Dermis microvascular lymphatic vessel endothelial cell (primary cell): ENCODE results near the gene HTRA3. TPM values are rescaled to one million over a fixed set of nuclear protein-coding genes. Genes with fewer than 3 reads are reported as not detected.

Experiments
- DNase-seq, 2 donors: peaks; one replicate each; pipeline versions ENCODE4 v3.0.0 to v3.0.0-alpha.2; 2010; ENCODE audit warnings: low read depth in 2 of 2
- total RNA-seq: library from RNA; depleted of rRNA; stranded (reverse); fragments of >200 nt; gene quantifications from 2 replicates; pipeline ENCODE4 v1.2.1, GENCODE V29; 2014

Gene HTRA3
- total RNA-seq, 1 donor from 2014 or later, result 1.4 TPM

DNA sequence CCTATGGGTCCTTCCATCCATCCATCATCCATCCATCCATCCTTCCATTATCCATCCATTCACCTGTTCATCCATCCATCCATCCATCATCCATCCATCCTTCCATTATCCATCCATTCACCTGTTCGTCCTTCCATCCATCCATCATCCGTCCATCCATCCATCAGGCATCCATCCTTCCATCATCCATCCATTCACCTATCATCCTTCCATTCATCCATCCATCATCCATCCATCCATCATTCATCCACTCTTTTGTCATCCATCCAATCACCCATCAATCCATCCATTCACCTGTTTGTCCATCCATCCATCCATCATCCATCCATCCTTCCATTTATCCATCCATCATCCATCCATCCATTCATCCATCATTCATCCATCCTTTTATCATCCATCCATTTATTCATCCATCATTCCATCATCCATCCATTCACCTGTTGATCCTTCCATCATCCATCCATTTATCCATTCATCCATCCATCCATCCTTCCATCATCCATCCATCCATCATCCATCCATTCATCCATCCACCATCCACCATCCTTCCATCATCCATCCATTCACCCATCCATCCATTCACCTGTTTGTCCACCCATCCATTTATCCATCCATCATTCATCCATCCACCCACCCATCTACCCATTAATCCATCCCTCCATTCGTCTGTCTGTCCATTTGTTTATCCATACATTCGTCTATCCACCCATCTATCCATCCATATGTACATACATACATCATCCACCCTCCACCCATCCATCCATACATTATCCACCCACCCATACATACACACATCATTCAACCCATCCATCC is 35.7 kb upstream of the HTRA3 start:
- no peak for DNase-seq

DNA sequence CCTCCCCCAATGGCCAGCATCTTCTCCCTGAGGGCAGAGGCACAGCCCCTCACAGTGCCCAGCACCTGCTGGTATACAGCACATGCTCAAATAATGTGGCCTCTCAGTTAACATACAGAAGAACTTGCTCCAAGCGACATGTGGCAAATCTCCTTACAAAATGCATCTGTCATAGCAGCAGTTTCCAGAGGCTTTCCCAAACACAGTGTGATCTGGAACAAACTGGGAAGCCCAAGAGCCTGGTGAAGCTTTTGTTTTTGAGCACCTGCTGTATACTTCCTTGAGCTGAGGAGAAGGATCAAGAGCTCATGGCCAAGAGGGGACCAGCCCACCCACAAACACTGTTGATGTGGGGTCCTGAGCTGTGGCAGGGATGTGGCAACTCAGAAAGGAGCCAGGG is 34.8 kb upstream of the HTRA3 start:
- DNase-seq, result no peak

DNA sequence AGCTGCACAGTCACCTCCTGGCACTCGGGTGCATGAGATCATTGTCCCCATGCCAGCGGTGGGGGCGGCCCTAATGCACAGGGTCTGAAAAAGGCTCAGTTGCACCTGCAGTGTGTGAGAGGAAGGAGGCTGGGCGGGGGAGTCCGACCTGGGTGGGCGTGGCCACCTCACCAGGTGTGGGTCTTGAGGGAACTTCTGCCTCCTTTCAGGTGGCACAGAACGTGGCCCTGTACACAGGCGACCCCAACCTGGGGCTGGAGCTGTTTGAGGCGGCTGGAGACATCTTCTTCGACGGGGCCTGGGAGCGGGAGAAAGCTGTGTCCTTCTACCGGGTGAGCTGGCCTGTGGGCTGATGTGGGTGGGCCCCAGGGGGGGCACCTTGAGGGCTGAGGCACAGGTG is 34.3 kb upstream of the HTRA3 start:
- DNase-seq, result no peak

DNA sequence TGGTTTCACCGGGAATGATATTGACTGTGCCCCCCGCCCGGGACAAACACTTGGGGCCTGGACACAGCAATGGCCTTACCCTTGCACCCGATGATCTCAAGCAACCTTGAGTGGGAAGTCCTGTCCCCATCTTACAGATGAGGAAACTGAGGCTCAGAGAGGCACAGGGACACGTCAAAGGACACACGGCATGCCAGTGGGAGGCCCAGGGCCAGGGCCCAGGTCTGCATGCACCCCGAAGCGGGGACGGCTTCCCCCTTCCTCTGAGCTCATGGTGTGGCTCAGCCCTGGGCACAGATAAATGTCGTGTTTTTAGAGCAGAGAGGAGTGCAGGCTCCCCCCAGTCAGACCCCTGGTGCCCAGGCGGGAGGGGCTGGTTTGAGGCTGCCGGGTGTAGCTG is 33.9 kb upstream of the HTRA3 start:
- no peak for DNase-seq

DNA sequence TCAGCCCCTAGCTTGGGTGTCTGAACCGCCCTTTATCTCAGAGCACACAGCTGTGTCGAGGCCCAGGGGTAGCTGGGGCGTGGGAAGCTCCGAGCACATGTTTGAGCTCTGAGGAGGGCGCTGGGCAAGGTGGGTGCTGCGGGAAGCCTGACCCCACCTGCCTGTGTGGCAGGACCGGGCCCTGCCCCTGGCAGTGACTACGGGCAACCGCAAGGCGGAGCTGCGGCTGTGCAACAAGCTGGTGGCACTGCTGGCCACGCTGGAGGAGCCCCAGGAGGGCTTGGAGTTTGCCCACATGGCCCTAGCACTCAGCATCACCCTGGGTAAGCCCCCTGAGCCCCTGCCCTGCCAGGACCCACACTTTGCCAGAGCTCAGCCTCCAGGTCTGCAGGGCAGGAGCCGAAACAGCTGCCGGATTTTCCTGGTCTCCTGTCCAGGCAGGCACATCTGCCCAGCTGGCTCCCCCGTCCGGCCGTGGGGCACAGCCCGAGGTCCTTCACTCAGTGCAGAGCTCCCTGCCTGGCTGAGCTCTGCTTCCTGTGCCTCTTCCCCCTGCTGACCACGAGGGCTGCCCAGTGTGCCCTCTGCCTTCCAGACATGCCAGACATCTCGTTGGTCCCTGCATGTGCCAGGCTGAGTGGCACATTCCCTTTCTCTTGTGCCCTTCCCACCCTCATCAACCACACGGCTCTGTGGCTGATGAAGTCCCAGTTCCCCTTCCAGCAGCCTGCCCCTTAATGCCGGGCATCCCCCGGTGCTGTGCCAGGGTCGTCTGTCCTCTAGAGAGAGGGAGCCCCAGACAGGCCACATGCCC is 33.2 kb upstream of the HTRA3 start:
- DNase-seq, result no peak

DNA sequence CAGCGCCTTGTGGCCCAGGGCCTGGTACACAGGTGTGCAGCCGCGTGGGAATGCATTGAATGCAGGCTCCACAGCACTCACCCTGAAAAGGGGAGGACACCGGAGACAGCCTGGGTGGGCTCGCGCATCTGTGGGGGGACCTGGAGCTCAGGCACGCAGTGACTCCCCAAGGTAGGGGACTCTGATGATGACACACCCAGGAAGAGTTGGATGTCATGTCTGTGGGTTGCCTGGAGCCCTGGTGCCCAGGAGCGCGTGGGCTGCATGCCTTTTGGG is 32.7 kb upstream of the HTRA3 start:
- no peak for DNase-seq

DNA sequence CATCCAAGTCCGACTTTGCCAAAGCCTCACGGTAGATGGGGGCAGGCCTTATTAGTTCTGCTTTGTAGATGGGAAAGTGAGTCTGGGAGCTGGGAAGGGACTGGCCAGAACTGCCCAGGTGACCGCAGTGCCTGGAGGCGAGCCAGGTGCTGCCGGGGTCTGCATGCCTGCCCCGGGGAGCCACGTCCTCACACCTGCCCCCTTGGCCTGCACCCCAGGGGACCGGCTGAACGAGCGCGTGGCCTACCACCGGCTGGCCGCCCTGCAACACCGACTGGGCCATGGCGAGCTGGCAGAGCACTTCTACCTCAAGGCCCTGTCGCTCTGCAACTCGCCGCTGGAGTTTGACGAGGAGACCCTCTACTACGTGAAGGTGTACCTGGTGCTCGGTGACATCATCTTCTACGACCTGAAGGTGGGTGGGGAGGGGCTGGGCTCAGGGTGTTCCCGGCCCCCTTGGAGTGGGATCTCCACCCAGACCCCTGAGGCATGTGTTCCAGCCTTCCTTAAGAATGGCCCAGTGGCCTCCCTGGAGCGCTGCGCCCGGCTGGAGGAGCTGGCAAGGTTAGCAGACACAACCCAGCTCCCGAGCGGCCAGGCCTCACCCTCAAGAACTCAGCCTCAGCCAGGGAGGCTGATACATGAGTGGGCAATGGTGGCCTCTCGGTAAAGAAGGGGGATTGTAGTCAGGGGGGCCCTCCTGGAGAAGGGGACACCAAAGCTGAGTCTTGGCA is 32.1 kb upstream of the HTRA3 start:
- no peak for DNase-seq

DNA sequence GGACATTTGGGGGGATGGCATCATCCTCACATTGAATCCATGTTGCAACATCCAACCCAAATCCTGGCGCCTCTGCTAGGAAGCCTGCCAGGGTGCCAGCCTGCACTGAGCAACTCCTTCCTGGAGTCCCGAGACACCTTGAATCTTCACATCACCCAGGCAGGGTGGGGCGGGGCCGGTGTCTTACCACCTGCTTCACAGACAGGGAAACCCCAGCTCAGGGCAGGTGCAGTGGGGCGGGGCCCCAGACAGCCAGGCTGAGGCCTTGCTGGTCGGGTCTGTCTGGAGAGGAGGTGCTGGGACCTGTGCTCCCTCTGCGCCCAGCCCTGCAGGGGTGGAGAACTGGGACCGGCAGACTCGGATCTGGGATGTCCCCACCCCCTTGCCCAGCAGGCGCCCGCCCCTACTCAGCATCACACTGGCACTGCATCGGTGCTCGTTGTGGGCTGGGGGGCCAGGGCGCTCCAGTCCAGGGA is 31.5 kb upstream of the HTRA3 start:
- no peak for DNase-seq

DNA sequence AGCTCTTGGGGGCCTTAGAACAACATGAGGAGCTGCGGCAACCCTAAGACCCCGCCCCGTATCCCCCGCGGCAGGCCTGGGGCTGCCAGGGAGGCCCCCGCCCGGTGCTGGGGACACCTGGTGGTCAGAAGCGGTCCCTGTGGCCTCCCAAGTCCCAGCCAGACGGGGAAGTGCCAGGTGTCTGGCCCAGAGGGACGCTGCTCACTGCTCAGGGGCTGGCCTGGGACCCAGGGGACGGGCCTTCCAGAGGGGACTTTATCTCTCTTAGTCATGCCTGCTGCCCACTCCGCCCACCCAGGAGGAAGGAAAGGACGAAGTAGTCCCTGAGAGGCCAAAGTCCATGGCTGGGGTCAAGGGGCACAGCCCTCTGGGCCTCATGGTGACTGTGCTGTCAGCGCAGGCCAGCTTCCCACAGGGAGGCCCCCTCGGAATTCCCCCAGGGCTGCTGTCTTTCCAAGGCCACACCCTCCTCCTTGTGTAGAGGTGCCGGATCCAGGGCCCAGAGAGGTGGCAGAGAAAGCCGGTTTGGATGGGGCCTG is 31.0 kb upstream of the HTRA3 start:
- no peak for DNase-seq

DNA sequence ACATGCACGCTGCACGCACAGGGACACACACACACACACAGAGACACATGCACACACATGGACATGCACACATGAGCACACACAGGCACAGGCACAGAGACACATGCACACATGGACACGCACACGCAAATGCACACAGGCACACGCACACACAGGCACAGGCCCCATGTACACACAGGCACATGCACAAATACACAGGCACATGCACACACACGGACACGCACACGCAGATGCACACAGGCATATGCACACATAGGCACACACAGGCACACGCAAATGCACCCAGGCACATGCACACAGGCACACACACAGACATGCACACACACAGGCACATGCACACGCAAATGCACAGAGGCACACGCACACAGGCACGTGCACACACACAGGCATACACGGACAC is 30.3 kb upstream of the HTRA3 start:
- DNase-seq, result no peak

DNA sequence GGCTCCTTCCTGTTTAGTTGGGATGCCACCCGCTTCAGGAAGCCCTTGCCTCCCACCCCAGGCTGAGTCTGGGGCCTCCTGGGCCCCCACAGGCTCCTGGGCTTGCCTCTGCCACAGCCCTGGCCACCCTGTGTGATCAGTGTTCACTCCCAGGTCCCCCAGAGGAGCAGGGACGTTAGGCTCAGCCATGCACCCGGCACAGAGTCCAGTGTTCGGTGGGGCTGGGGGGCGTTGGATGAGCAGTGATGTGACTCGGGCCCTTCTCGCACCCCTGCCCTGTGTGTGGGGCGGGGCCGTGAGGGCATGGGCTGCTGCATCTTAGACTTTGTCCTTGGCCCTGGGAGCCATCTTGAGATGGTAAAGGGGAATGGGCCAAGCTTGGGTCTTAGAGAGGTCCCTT is 29.9 kb upstream of the HTRA3 start:
- no peak for DNase-seq

DNA sequence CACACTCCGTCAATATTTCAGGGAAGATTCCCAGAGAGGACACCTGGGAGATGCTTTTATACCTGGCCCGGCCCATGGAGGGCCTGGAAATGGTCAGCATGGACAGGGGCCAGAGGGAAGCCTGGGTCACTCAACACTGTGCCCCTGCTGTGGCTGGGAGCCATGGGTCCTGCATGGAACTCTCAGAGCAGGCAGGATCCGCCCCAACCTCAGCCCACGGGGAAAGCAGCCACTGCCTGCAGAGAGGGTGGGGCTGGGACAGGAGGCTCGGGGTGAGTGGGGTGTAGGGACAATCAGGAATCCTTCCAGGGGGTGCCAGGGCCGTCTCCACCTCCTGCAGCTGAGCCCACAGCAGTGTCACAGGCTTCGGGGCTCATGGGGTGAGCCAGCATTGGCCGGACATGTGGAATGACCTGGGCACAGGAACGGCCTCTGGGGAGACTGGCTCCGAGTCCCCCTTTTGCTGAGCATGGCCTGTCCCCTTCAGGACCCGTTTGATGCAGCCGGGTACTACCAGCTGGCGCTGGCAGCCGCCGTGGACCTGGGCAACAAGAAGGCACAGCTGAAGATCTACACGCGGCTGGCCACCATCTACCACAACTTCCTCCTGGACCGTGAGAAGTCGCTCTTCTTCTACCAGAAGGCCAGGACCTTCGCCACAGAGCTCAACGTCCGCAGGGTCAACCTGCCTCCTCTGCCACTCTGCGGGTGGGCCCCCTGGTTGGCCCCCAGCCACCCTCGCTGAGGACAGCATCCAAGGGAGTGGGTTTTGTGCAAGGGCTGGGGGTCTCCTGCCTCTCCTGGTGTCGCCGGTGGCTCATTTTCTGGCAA is 29.1 kb upstream of the HTRA3 start:
- no peak for DNase-seq

DNA sequence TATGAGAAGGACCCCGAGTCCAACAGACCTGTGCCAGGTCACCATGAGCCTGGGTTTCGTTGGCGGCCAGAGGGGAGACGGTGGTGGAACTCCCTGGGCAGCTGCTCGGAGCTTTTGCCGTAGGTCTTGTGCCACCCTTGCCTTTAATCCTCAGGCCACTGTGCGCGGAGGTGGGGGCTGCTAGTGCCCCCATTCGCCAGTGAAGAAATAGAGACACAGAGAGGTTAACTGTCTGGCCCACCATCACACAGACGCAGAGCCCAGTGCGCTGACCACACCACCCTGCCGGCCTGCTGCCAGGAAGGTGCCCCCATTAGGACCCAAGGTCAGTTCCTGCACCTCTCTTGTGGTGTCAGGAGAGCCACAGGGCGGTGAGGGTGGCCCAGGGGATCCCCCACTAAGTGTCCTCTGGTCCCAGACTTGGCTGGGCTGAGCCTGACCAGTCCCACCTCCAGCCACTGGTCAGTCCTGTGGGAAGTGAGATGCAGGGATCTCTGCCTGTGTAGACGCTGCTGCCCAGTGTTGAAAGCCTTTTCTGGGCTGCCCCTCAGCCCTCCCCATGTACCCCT is 28.3 kb upstream of the HTRA3 start:
- DNase-seq, result no peak

DNA sequence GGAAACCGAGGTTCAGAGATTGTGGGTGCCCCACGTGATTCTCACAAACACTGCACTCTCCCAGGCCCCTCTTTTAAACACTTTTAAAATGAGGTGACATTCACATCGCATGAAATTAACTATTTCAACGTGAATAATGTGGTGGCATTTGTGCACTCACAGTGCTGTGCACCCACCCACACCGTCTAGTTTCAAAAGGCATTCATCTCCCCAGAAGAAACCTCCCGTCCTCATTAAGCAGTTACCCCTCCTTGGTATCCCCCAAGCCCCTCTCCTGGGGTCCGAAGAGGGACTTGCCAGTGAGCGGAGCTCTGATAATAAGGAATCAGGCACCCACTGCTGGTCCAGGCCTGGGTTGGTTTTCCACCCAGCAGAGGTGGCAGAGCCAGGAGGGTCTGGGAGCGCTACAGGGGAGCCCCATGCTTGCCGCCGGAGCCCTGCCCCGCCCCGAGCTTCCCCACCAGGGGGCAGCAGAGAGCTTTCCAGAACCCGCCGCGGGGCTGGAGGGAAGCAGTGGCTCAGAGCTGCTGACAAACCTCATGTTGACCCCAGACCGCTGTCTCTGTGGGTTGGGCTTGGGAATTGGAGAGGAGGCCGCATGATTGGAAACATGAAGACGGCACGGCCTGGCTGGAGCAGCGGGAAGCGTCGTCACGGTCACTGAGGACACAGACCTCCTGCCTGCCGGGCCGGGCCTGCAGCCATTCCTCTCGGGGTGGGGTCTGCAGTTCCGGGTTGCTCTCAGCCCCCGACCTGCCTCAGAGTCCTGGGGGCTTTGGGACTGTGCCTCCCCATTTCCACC is 27.5 kb upstream of the HTRA3 start:
- DNase-seq, result peak; percentile 77 to 79

DNA sequence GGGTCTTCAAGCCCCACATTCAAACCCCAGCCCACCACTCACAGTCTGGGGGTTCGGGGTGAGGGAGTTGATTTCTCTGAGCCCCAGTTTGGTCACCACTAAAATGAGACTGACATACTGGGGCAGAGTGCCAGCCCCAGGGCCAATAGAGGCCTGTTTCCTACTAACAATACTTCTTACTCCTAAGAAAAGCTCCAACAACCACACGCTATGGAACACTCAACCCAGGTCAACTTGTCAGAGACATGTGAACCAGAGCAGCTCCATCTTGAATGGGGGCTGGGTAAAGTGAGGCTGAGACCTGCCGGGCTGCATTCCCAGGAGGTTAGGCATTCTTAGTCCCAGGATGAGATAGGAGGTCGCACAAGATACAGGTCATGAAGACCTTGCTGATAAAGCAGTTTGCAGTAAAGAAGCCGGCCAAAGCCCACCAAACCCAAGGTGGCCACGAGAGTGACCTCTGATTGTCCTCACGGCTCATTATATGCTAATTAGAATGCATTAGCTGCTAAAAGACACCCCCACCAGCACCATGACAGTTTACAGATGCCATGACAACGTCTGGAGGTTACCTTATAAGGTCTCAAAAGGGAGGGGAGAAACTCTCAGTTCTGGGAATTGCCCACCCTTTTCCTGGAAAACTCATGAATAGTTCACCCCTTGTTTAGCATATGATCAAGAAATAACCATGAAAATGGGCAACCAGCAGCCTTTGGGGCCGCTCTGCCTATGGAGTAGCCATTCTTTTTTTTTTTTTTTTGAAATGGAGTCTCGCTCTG is 26.6 kb upstream of the HTRA3 start:
- no peak for DNase-seq

DNA sequence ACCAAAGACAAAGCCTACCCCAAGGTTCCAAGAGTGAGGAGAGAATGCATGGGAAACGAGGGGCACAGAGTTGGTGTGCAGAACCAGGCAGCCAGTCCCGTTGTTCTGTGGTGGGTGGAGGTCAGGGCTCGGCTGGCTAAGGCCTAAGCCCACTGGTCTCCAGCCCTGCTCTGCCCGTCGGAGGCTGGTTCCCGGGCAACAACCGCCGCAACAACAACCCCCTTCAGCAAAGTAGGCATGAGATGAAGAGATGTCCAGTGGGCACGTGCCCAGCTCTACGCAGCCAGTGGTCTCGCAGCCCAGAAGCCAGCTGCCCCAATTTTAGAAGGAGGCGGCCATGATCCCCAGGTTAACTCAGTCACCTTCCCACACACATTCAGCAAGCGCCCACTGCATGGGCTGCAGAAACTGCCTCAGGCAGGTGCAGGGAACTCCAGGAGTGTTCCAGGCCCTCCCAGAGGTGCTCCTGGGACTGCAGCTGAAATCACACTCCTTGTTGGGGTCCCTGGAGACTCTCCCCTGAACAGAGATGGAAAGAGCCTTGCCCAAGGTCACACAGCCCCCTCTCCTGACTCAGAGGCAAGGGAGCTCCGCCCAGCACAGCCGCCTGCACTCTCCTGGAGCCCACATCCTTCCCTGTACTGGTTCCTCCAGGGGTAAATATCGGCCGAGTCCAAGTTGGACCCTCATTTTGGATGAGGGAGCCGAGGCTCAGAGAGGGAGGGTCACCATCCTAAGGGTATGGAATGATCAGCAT is 25.4 kb upstream of the HTRA3 start:
- DNase-seq, result no peak

DNA sequence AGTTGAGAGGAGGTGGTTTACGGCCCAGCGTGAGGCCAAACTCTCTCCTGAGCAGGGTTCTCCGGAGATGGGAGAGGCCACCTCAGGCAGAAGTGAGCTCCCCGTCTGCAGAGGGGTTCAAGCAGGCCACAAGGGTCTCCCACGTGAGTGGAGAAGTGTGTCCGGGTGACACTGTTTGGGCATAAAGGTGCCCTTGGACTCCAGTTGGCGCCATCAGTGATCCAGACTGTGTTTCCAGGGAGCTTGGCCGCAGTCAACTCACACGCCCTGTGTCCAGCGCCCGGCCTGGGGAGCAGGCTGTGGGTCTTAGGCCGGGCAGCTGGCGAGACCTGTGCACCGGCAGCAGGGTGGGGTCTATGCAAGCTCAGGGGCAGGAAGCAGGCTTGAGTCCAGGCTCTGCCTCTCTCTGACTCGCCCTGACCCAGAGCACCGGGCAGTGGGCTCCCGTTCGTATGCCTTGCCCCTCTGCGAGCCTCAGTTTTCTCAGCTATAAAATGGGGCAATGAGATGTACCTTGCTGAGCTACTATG is 24.6 kb upstream of the HTRA3 start:
- DNase-seq, result no peak
